HepG2 (cell line): ENCODE measurements around the gene SMPD2. TPM values are rescaled to one million over a fixed set of nuclear protein-coding genes. Genes with fewer than 3 reads are reported as not detected.

Source experiments
- GATAD2A ChIP-seq: IDR thresholded peaks from 2 replicates; pipeline ENCODE4 v1.6.1; 2016
- JUND ChIP-seq: sonication (generic); formaldehyde crosslinking; IDR thresholded peaks from 2 replicates; pipeline ENCODE4 v1.8.0; 2022; ENCODE audit warnings: mild to moderate bottlenecking, missing genetic modification reagents
- LCORL ChIP-seq, 2 experiments: fragments of 450-650 bp in 1 of 2; sonication (generic) in 1 of 2; formaldehyde crosslinking in 1 of 2; IDR thresholded peaks; 2 replicates each; pipeline versions ENCODE4 v1.5.0 to v1.6.1; 2017 to 2020; ENCODE audit warnings: antibody characterized with exemption in 1 of 2, missing genetic modification reagents in 1 of 2
- NKX3-1 ChIP-seq: sonication (generic); formaldehyde crosslinking; IDR thresholded peaks from 2 replicates; pipeline ENCODE4 v1.5.0; 2020; ENCODE audit warnings: missing genetic modification reagents
- NR2F6 ChIP-seq, 2 experiments: IDR thresholded peaks; 2 replicates each; pipeline ENCODE4 v1.6.1; 2016; ENCODE audit warnings: antibody characterized with exemption in 1 of 2, mild to moderate bottlenecking in 1 of 2
- RARG ChIP-seq: sonication (generic); formaldehyde crosslinking; IDR thresholded peaks from 2 replicates; pipeline ENCODE4 v1.4.0; 2020; ENCODE audit warnings: low read depth, mild to moderate bottlenecking, missing genetic modification reagents
- SIX1 ChIP-seq: sonication (generic); formaldehyde crosslinking; IDR thresholded peaks from 2 replicates; pipeline ENCODE4 v1.4.0; 2020; ENCODE audit warnings: missing genetic modification reagents, borderline replicate concordance
- SNRNP70 ChIP-seq: fragments of 200-400 bp; formaldehyde crosslinking; IDR thresholded peaks from 2 replicates; pipeline ENCODE4 v1.6.1; 2017; ENCODE audit warnings: mild to moderate bottlenecking, low read depth, low read length, moderate library complexity
- ZFYVE20 ChIP-seq: sonication (generic); formaldehyde crosslinking; IDR thresholded peaks from 2 replicates; pipeline ENCODE4 v1.8.0; 2023; ENCODE audit warnings: low read depth, mild to moderate bottlenecking, moderate library complexity, missing genetic modification reagents, borderline replicate concordance
- ZNF20 ChIP-seq: sonication (generic); formaldehyde crosslinking; IDR thresholded peaks from 2 replicates; pipeline ENCODE4 v1.4.0; 2020; ENCODE audit warnings: mild to moderate bottlenecking, moderate library complexity, missing genetic modification reagents
- ZNF232 ChIP-seq: sonication (generic); formaldehyde crosslinking; IDR thresholded peaks from 2 replicates; pipeline ENCODE4 v1.4.0; 2020; ENCODE audit warnings: missing genetic modification reagents, borderline replicate concordance
- ZNF24 ChIP-seq: fragments of 450-650 bp; IDR thresholded peaks from 2 replicates; pipeline ENCODE4 v1.6.1; 2017; ENCODE audit warnings: antibody characterized with exemption, mild to moderate bottlenecking
- ZNF563 ChIP-seq: sonication (generic); formaldehyde crosslinking; IDR thresholded peaks from 2 replicates; pipeline ENCODE4 v1.8.0; 2022; ENCODE audit warnings: mild to moderate bottlenecking, moderate library complexity, missing genetic modification reagents
- ZNF720 ChIP-seq: sonication (generic); formaldehyde crosslinking; IDR thresholded peaks from 2 replicates; pipeline ENCODE4 v1.4.0; 2020; ENCODE audit warnings: missing genetic modification reagents
- ZNF83 ChIP-seq: sonication (generic); formaldehyde crosslinking; IDR thresholded peaks from 2 replicates; pipeline ENCODE4 v1.4.0; 2020; ENCODE audit warnings: missing genetic modification reagents, mild to moderate bottlenecking, borderline replicate concordance
- polyA plus RNA-seq, 8 experiments: library from polyadenylated mRNA; depleted of rRNA in 3 of 8; stranded (reverse) in 7 of 8; unstranded in 1 of 8; fragments of >200 nt; fragmentation: Illumina TruSeq in 4 of 8; extraction: Trizol in 4 of 8; gene quantifications; 2 replicates each; pipeline versions ENCODE4 v1.2.1 to v1.2.3, GENCODE V29; 2011 to 2016; ENCODE audit warnings: low read depth in 4 of 8, missing spikeins in 1 of 8, mixed read lengths in 1 of 8; ENCODE audit not compliant: insufficient read depth in 1 of 8
- total RNA-seq, 5 experiments: library from RNA; depleted of rRNA; stranded (reverse); fragments of >200 nt; fragmentation: Illumina TruSeq; extraction: Trizol; gene quantifications; 2 replicates each; pipeline ENCODE4 v1.2.3, GENCODE V29; 2016; ENCODE audit warnings: low read depth in 1 of 5
- TF ChIP-seq, protein P1 (sequence below): conservative IDR thresholded peaks from 2 replicates; pipeline ENCODE4 v1.6.1; 2018; ENCODE audit warnings: missing genetic modification reagents
- TF ChIP-seq, protein P2 (sequence below): sonication (generic); formaldehyde crosslinking; IDR thresholded peaks from 2 replicates; pipeline ENCODE4 v1.4.0; 2020; ENCODE audit warnings: missing genetic modification reagents, low read depth, mild to moderate bottlenecking, borderline replicate concordance
- TF ChIP-seq, protein P3 (sequence below): IDR thresholded peaks from 2 replicates; pipeline ENCODE4 v1.6.1; 2016; ENCODE audit warnings: low read depth, borderline replicate concordance
- TF ChIP-seq, protein P4 (sequence below): sonication (generic); formaldehyde crosslinking; IDR thresholded peaks from 2 replicates; pipeline ENCODE4 v1.4.0; 2020; ENCODE audit warnings: mild to moderate bottlenecking, missing genetic modification reagents
- TF ChIP-seq, protein P5 (sequence below): sonication (generic); formaldehyde crosslinking; IDR thresholded peaks from 2 replicates; pipeline ENCODE4 v1.8.0; 2022; ENCODE audit warnings: mild to moderate bottlenecking, missing genetic modification reagents
- TF ChIP-seq, protein P6 (sequence below): sonication (generic); formaldehyde crosslinking; IDR thresholded peaks from 2 replicates; pipeline ENCODE4 v1.4.0; 2020; ENCODE audit warnings: missing genetic modification reagents

The SMPD2 gene
- total and polyA plus RNA-seq, 2 of the 13 experiments (the other 11 are each of a cell fraction or from before 2014, with no cell fraction given) = 5.9 to 10.6 TPM

DNA sequence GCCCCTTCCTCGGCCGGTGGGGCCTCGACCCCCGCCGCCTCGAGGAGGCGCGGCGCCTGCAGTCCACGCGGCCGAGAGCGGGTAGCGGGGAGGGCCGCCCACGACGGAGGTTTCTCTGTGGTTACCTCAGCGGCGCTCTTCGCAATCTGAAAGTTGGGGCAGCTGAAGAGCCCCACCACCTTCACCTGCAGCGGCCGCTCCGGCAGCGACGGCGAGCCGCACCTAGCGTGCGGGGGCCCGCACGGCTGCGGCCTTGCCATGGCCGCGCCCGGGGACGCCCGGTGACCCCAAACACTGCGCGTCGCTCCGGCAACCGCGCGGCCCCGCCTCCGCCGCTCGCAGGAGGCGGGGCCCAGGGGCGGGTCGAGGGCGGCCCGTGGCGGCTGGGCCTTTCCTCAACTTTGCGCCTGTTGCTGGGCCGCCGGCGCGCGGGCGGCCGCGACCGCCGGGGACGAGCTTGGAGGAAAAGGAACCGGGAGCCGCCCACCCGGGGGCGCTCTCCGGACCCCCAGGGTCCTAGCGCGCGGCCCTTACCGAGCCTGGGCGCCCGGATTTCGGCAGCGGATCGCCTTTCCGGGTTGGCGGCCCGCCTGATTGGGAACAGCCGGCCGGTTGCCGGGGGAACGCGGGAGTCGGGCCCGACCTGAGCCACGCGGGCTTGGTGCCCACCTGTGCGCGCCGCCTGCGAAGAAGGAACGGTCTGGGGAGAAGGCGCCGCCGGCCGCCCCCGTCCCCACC, at the start of gene SMPD2, which contains the start of gene PPIL6 (continued):
- TF ChIP-seq NKX3-1 (CRISPR knock-in tag) (peak; percentile 30; the same call in 1 of the 2 replicates), RARG (CRISPR knock-in tag) (0 out of 2 replicates have a peak, but pooled peaks have one; percentile 66), ZNF563 (CRISPR knock-in tag) (peak; percentile 61; the same call in 1 of the 2 replicates), ZNF20 (CRISPR knock-in tag) (0 out of 2 replicates have a peak, but pooled peaks have one; percentile 65), GATAD2A (0 out of 2 replicates have a peak, but pooled peaks have one; percentile 3), LCORL (IDR thresholded peaks at IDR 0.05) (no peak), LCORL (CRISPR knock-in tag; IDR thresholded peaks at IDR 0.05) (peak; percentile 47; the same call in 1 of the 2 replicates), NR2F6 (IDR thresholded peaks at IDR 0.05) (no peak), NR2F6 (CRISPR knock-in tag; IDR thresholded peaks at IDR 0.05) (no peak), ZNF720 (no peak), SIX1 (CRISPR knock-in tag) (no peak), ZFYVE20 (CRISPR knock-in tag) (0 out of 2 replicates have a peak, but pooled peaks have one; percentile 35), SNRNP70 (no peak), JUND (CRISPR knock-in tag) (no peak), ZNF232 (peak; percentile 64; the same call in 1 of the 2 replicates), ZNF83 (CRISPR knock-in tag) (peak; percentile 26; the same call in 1 of the 2 replicates), ZNF24 (no peak)
- TF ChIP-seq, protein P1, sequence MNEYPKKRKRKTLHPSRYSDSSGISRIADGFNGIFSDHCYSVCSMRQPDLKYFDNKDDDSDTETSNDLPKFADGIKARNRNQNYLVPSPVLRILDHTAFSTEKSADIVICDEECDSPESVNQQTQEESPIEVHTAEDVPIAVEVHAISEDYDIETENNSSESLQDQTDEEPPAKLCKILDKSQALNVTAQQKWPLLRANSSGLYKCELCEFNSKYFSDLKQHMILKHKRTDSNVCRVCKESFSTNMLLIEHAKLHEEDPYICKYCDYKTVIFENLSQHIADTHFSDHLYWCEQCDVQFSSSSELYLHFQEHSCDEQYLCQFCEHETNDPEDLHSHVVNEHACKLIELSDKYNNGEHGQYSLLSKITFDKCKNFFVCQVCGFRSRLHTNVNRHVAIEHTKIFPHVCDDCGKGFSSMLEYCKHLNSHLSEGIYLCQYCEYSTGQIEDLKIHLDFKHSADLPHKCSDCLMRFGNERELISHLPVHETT (CRISPR knock-in tag) = 0 out of 2 replicates have a peak, but pooled peaks have one; percentile 39
- TF ChIP-seq, protein P2, sequence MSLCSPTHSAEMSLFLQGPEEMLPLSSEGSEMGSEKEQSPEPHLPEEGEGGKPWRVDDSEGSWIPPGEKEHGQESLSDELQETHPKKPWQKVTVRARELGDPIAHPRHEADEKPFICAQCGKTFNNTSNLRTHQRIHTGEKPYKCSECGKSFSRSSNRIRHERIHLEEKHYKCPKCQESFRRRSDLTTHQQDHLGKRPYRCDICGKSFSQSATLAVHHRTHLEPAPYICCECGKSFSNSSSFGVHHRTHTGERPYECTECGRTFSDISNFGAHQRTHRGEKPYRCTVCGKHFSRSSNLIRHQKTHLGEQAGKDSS (CRISPR knock-in tag) = no peak
- TF ChIP-seq, protein P3, sequence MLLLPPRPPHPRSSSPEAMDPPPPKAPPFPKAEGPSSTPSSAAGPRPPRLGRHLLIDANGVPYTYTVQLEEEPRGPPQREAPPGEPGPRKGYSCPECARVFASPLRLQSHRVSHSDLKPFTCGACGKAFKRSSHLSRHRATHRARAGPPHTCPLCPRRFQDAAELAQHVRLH (CRISPR knock-in tag) = 0 out of 2 replicates have a peak, but pooled peaks have one; percentile 29
- TF ChIP-seq, protein P4, sequence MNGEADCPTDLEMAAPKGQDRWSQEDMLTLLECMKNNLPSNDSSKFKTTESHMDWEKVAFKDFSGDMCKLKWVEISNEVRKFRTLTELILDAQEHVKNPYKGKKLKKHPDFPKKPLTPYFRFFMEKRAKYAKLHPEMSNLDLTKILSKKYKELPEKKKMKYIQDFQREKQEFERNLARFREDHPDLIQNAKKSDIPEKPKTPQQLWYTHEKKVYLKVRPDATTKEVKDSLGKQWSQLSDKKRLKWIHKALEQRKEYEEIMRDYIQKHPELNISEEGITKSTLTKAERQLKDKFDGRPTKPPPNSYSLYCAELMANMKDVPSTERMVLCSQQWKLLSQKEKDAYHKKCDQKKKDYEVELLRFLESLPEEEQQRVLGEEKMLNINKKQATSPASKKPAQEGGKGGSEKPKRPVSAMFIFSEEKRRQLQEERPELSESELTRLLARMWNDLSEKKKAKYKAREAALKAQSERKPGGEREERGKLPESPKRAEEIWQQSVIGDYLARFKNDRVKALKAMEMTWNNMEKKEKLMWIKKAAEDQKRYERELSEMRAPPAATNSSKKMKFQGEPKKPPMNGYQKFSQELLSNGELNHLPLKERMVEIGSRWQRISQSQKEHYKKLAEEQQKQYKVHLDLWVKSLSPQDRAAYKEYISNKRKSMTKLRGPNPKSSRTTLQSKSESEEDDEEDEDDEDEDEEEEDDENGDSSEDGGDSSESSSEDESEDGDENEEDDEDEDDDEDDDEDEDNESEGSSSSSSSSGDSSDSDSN (CRISPR knock-in tag) = peak; percentile 61; the same call in 1 of the 2 replicates
- TF ChIP-seq, protein P5, sequence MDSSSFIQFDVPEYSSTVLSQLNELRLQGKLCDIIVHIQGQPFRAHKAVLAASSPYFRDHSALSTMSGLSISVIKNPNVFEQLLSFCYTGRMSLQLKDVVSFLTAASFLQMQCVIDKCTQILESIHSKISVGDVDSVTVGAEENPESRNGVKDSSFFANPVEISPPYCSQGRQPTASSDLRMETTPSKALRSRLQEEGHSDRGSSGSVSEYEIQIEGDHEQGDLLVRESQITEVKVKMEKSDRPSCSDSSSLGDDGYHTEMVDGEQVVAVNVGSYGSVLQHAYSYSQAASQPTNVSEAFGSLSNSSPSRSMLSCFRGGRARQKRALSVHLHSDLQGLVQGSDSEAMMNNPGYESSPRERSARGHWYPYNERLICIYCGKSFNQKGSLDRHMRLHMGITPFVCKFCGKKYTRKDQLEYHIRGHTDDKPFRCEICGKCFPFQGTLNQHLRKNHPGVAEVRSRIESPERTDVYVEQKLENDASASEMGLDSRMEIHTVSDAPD (CRISPR knock-in tag) = no peak
- TF ChIP-seq, protein P6, sequence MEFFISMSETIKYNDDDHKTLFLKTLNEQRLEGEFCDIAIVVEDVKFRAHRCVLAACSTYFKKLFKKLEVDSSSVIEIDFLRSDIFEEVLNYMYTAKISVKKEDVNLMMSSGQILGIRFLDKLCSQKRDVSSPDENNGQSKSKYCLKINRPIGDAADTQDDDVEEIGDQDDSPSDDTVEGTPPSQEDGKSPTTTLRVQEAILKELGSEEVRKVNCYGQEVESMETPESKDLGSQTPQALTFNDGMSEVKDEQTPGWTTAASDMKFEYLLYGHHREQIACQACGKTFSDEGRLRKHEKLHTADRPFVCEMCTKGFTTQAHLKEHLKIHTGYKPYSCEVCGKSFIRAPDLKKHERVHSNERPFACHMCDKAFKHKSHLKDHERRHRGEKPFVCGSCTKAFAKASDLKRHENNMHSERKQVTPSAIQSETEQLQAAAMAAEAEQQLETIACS = peak; percentile 92
